ENCODE data around the gene ITGB3BP. TPM values are rescaled to one million over a fixed set of nuclear protein-coding genes. Genes with fewer than 3 reads are reported as not detected.

The ITGB3BP gene
- total and polyA plus RNA-seq, 2 donors (not counting 1 experiment from before 2014, with no cell fraction given), result 16.7 to 21.3 TPM

DNA sequence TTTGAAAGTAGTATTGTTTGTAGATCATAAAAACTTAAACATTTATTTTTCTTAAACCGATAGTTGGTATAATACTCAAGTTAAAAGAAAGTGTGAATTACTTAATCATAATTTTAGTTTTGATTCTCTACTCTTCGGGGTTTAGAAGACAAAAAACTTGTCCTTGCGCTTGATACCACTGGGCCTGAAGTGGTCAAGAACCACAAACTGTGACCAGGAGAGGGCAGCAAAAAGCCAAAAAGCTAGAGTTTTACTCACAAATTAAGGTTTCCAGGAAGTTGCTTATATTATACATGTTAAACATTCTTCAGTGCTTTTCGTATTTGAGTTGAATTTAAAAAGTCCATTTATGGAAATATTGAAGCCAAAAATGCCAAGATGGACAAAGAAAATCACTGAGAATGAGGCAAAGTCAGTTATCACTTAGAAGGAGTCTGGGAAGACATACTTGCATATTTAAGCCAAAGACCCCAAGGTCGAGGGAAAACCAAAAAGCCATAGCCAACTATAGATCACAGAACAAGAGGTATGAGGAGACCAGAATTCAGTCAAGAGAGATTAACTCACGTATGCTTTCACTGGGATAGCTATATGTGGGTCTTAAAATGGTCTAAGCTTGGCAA lies 34.5 kb upstream of the ITGB3BP start:
- Histone ChIP-seq H3K4me3 (replicated peaks in 1 of 4; ENCODE audit: control extremely low read depth in 1 of 4, insufficient read depth in 1 of 4, low read depth in 3 of 4, low read length in 4 of 4) (no peak overlapping the region), H3K9ac (ENCODE audit: insufficient read depth, low read length) (no peak overlapping the region), H3K4me1 (ENCODE audit: control insufficient read depth, extremely low read depth, insufficient read depth, low read length) (no peaks in the 10 kb centered on the region), H2AFZ (ENCODE audit: low read length) (peak overlapping the region; percentile 54), H3K27me3 (ENCODE audit: control insufficient read depth, insufficient read depth, low read length) (no peaks in the 10 kb centered on the region), H3K79me2 (ENCODE audit: control insufficient read depth, insufficient read depth, low read length) (no peaks in the 10 kb centered on the region), H3K4me2 (ENCODE audit: extremely low read depth, insufficient read depth, low read length) (no peak overlapping the region), H3K9me3 (ENCODE audit: control insufficient read depth, insufficient read depth, low read depth, low read length) (no peaks in the 10 kb centered on the region), H3K27ac (ENCODE audit: insufficient read depth, low read length) (no peak overlapping the region), H3K36me3 (ENCODE audit: control insufficient read depth, insufficient read depth, low read length) (no peaks in the 10 kb centered on the region), H4K20me1 (ENCODE audit: control insufficient read depth, extremely low read depth, insufficient read depth, low read length) (no peaks in the 10 kb centered on the region)
- peak; percentile 20 to 69 for DNase-seq (ENCODE audit: low read depth in 2 of 2)
- no peak for TF ChIP-seq EZH2 (IDR thresholded peaks at IDR 0.05; ENCODE audit: low read length, missing control alignments)
- TF ChIP-seq CTCF (conservative IDR thresholded peaks at IDR 0.05 in 1 of 2, IDR thresholded peaks at IDR 0.05 in 1 of 2; ENCODE audit: low read depth in 1 of 2, low read length in 2 of 2), result peak; percentile 65 to 75

GRCh38 chr1:63555480-63555879 lies 32.5 kb upstream of the ITGB3BP start:
- no peaks in the 10 kb centered on the region for H3K36me3 ChIP-seq (ENCODE audit: control insufficient read depth, insufficient read depth, low read length)
- DNase-seq (ENCODE audit: low read depth in 2 of 2), result no peak
- H3K4me3 ChIP-seq (replicated peaks in 1 of 4; ENCODE audit: control extremely low read depth in 1 of 4, insufficient read depth in 1 of 4, low read depth in 3 of 4, low read length in 4 of 4), result no peak overlapping the region
- H3K27me3 ChIP-seq (ENCODE audit: control insufficient read depth, insufficient read depth, low read length), result no peaks in the 10 kb centered on the region
- no peak overlapping the region for H3K27ac ChIP-seq (ENCODE audit: insufficient read depth, low read length)
- H3K79me2 ChIP-seq (ENCODE audit: control insufficient read depth, insufficient read depth, low read length), result no peaks in the 10 kb centered on the region
- H4K20me1 ChIP-seq (ENCODE audit: control insufficient read depth, extremely low read depth, insufficient read depth, low read length), result no peaks in the 10 kb centered on the region
- no peak overlapping the region for H3K9ac ChIP-seq (ENCODE audit: insufficient read depth, low read length)
- no peaks in the 10 kb centered on the region for H3K4me1 ChIP-seq (ENCODE audit: control insufficient read depth, extremely low read depth, insufficient read depth, low read length)
- H3K9me3 ChIP-seq (ENCODE audit: control insufficient read depth, insufficient read depth, low read depth, low read length), result no peaks in the 10 kb centered on the region
- no peak overlapping the region for H2AFZ ChIP-seq (ENCODE audit: low read length)
- TF ChIP-seq EZH2 (IDR thresholded peaks at IDR 0.05; ENCODE audit: low read length, missing control alignments), result no peak
- no peak overlapping the region for H3K4me2 ChIP-seq (ENCODE audit: extremely low read depth, insufficient read depth, low read length)

- Histone ChIP-seq H3K9me3 (ENCODE audit: control insufficient read depth, insufficient read depth, low read depth, low read length) (no peaks in the 10 kb centered on the region), H3K4me3 (replicated peaks in 1 of 4; ENCODE audit: control extremely low read depth in 1 of 4, insufficient read depth in 1 of 4, low read depth in 3 of 4, low read length in 4 of 4) (no peak overlapping the region), H3K27ac (ENCODE audit: insufficient read depth, low read length) (no peak overlapping the region), H3K27me3 (ENCODE audit: control insufficient read depth, insufficient read depth, low read length) (no peaks in the 10 kb centered on the region), H3K36me3 (ENCODE audit: control insufficient read depth, insufficient read depth, low read length) (no peaks in the 10 kb centered on the region), H3K4me2 (ENCODE audit: extremely low read depth, insufficient read depth, low read length) (no peak overlapping the region), H4K20me1 (ENCODE audit: control insufficient read depth, extremely low read depth, insufficient read depth, low read length) (no peaks in the 10 kb centered on the region), H3K9ac (ENCODE audit: insufficient read depth, low read length) (no peak overlapping the region), H3K79me2 (ENCODE audit: control insufficient read depth, insufficient read depth, low read length) (no peaks in the 10 kb centered on the region), H3K4me1 (ENCODE audit: control insufficient read depth, extremely low read depth, insufficient read depth, low read length) (no peaks in the 10 kb centered on the region), H2AFZ (ENCODE audit: low read length) (no peak overlapping the region)
- DNase-seq (ENCODE audit: low read depth in 2 of 2), result no peak
- TF ChIP-seq CTCF (conservative IDR thresholded peaks at IDR 0.05 in 1 of 2, IDR thresholded peaks at IDR 0.05 in 1 of 2; ENCODE audit: low read depth in 1 of 2, low read length in 2 of 2) (no peak), EZH2 (IDR thresholded peaks at IDR 0.05; ENCODE audit: low read length, missing control alignments) (no peak)
These were observed 25.9 kb upstream of the ITGB3BP start for GRCh38 chr1:63548877-63549276.
